Brain pericyte (primary cell): Measurements from ENCODE around the gene CDT1.
"Not testable (repeated sequence)": the region's sequence is repeated elsewhere in the genome, so short reads cannot be mapped to it uniquely, and the experiment has no call there.

Experiments used
- DNase-seq: peaks from one replicate; pipeline ENCODE4 v3.0.0-alpha.2; 2012; ENCODE audit warnings: low read depth, low spot score

CDT1 gene

DNA sequence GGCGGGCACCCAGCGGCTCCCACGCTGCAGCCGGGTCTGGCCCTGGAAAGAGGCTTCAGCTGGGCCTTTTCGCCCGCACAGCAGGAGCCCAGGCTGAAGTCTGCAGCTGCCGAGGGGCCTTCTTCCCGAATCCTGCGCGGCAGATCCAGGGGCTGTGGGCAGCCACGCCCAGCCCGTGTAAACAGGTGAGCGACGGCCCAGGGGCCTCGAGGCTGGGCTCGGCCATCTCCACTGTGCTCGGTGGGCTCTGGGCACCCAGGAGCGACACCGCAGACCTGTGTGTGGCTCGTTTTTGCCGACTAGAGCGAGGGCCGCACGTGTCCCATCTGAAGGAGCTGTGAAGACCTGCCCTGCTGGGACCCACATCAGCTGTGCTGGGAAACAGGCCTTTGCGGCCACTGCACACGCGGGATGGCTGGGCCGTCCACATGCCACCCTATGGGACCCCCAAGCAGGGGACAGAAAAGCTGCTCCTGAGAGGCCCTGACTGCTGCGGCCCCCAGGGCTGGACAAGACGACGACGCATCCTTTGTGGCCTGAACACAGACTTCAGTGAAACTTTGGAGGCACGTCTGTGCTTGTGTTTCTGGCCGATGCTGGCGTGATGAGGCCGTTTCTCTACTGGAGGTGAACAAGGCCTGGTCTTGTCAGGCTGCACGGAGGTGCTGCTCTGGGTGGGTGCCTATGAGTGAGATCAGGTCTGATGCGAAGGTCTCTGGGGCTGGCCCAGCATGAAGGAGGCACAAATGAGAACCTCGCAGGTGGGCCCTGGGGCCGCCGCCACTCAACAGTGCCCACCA lies 13.3 kb downstream of the CDT1 start:
- no peak for DNase-seq

GRCh38 chr16:88817785-88818574 lies 14.4 kb downstream of the CDT1 start:
- DNase-seq, result no peak

- DNase-seq, result no peak
Observed at GRCh38 chr16:88818575-88818874, 14.9 kb downstream of the CDT1 start.

- DNase-seq, result no peak
Observed at GRCh38 chr16:88819126-88819525, 15.5 kb downstream of the CDT1 start.

DNA sequence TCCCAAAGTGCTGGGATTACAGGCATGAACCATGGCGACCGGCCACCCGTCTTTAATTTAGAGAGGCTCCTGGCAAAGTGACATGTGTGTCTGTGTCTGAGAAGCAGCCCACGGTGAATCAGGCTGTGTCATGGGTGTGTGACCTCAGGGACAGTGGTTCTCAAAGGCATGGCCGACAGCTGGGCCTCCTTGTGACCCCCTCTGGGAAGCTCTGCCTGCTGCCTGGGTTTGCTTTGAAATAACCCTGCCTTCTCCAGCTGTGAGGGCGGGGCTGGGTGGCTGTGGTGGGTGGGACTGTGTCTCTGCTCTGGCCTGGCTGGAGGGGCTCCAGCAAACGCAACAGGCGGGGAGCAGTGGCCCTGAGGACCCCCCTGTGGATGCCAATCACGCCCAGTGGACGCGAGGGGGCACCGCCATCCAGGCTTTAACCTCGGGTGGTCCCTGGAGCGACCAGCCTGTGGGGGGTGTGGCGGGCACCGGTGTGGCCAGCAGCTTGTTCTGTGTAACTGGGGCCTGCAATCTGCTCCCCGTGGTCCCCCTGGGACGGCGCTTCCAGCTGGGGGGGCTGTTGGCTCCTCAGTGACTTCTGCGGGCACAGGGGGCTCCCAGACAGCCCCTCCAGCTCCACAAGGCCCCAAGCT lies 16.9 kb downstream of the CDT1 start:
- DNase-seq, result no peak

- no peak for DNase-seq
Observed at GRCh38 chr16:88821168-88821850, 17.7 kb downstream of the CDT1 start.

- no peak for DNase-seq
Observed at GRCh38 chr16:88822281-88823040, 18.9 kb downstream of the CDT1 start.

DNA sequence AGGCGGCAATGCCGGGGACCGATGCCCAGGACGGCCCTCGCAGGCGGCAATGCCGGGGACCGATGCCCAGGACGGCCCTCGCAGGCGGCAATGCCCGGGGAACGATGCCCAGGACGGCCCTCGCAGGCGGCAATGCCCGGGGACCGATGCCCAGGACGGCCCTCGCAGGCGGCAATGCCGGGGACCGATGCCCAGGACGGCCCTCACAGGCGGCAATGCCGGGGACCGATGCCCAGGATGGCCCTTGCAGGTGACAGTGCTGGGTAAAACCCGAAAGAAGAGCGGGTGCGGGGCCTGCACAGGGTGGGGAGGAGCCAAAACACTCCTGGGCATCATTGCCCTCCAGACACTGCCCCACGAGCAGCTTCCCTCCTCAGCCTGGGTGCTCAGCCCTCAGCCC lies 20.1 kb downstream of the CDT1 start:
- DNase-seq, result not testable (repeated sequence)

- DNase-seq, result no peak
Observed at GRCh38 chr16:88824256-88825077, 20.9 kb downstream of the CDT1 start.

- no peak for DNase-seq
Observed at GRCh38 chr16:88825146-88825545, 21.6 kb downstream of the CDT1 start.

DNA sequence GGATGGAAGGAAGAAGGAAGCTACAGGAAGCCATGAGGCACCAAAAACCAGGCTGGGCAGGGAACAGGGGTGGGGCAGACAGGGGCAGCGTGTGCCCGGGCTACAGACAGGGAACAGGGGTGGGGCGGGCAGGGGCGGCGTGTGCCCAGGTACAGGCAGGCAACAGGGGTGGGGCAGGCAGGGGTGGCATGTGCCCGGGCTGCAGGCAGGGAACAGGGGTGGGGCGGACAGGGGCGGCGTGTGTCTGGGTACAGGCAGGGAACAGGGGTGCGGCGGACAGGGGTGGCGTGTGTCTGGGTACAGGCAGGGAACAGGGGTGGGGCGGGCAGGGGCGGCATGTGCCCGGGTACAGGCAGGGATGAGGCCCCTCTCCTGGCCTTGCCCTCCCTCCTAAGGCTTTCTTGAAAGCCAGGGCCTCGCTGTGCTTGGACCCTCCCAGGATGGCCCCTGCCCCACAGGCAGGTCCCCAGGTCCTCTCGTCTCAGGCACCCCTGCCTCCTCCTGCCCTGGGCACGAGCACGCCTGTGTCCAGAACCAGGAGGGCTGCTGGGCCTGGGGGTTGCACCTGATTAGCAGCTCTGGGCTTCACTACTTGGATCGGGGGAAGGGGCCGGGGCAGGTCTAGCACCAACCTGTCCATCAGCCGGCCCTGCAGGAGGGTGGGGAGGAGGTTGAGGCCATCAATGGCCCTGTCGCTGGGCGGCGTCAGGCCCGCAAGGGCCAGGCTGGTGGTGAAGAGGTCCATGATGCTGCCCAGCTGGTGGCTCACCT lies 22.7 kb downstream of the CDT1 start:
- DNase-seq, result no peak

- no peak for DNase-seq
Observed at GRCh38 chr16:88827727-88828126, 24.1 kb downstream of the CDT1 start.

DNA sequence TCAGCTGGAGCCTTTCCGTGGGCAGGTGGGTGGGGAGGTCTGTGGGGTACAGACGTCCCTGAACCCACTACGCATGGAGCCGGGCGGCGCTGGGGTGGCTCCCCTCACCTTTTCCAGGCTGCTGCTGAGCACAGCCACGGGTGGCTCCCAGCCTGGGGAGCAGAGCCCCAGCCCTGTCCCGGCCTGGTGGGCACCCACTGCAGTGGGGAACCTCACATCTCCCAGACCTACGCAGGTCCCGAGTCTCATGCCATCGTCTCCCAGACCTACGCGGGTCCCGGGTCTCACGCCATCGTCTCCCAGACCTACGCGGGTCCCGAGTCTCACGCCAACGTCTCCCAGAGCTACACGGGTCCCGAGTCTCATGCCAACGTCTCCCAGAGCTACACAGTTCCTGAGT lies 25.1 kb downstream of the CDT1 start:
- DNase-seq, result no peak

DNA sequence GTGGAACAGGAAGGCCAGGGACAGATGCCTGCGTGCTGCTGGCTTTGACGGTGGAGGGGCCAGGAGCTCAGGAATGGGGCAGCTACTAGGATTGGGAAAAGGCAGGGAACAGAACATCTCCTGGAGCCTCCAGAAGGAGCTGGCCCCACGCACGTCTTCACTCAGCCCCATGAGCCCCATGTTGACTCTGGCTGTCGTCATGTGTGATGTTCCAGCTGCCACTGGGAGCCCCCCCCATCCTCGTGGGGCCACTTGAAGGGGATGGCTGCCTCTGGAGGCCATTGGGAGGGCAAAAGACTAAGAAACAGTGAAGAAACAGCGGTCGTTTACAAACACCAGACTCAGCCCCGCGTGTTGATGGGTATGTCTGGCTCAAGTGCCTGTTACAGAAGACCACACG lies 26.7 kb downstream of the CDT1 start:
- no peak for DNase-seq

- no peak for DNase-seq
Observed at GRCh38 chr16:88830783-88831182, 27.2 kb downstream of the CDT1 start.

DNA sequence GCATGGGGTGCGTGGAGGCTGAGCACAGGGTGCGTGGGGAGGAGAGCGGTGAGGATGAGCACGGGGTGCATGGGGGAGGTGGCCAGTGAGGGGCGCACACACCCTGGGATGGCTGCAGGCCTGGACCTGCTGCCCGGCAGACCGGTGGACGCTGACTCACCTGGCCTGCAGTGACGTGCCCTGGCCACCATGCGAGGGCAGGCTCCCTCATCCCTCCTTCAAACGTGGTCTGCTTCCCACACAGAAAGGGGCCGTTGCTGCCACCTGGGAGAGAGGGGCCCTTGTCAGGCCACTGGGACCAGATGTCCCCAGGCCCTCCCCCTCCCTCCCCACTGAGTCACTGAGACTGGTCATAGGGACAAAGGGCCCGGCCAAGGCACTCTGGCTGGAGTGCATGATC lies 28.2 kb downstream of the CDT1 start:
- no peak for DNase-seq

DNA sequence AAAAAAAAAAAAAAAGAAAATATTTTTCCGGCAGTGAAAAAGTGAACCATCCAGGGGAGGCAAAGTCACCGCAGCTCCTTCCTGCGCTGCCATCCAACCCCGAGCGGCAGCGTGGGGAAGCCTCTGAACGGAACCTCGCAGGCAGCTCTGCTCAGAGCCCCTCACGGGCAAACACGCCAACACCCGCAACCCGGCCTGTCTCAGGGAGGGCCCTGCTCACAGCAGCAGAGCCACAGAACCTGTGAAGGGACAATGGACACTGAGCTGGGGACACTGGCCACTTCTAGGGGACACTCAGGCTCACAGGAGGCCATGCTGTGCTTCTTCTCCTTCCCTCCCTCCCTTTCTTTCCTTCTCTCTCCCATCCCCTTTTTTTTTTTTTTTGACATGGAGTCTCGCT lies 29.5 kb downstream of the CDT1 start:
- DNase-seq, result no peak

- DNase-seq, result no peak
Observed at GRCh38 chr16:88834670-88835069, 31.1 kb downstream of the CDT1 start.

DNA sequence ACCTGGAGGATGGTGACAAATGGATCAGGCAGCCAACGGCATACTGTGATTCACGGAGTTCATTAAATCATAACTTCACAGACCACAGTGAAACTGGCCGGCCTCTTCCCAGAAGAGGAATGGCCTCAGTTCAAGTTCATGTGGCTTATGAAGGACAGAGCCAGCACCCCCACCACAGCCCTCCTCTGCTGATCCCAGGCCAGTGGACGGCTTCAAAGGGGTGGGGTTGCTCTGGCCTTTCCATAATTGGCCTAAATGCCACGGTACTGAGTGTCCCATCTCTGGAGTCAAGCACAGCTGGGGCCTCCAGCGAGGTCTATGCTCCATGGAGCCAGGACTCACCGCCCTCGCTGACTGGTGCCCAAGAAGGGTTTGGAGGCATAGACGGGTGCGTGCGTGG lies 31.8 kb downstream of the CDT1 start:
- DNase-seq, result no peak

GRCh38 chr16:88835818-88836217 lies 32.2 kb downstream of the CDT1 start:
- DNase-seq, result no peak
